HUES6 (cell line): ENCODE measurements around the gene RPS6KA3.
"Not testable (repeated sequence)": the region's sequence is repeated elsewhere in the genome, so short reads cannot be mapped to it uniquely, and the experiment has no call there.

ENCODE experiments used
- H3K27ac ChIP-seq: 2 replicates; pipeline ENCODE4 v1.7.0; 2013; ENCODE audit warnings: low read depth, mild to moderate bottlenecking, low read length, inconsistent platforms
- H3K27me3 ChIP-seq: 2 replicates; pipeline ENCODE4 v1.6.1; 2013; ENCODE audit warnings: low read length; ENCODE audit not compliant: control insufficient read depth, insufficient read depth
- H3K36me3 ChIP-seq: 2 replicates; pipeline ENCODE4 v1.6.1; 2013; ENCODE audit warnings: low read length; ENCODE audit not compliant: control insufficient read depth, insufficient read depth
- H3K4me1 ChIP-seq: 2 replicates; pipeline ENCODE4 v1.6.1; 2013; ENCODE audit warnings: low read length; ENCODE audit not compliant: control insufficient read depth, insufficient read depth
- H3K4me3 ChIP-seq: 2 replicates; pipeline ENCODE4 v1.5.1; 2013; ENCODE audit warnings: low read depth, low read length
- H3K9ac ChIP-seq: one replicate; pipeline ENCODE4 v1.6.1; 2013; ENCODE audit warnings: mild to moderate bottlenecking, low read length
- H3K9me3 ChIP-seq: 2 replicates; pipeline ENCODE4 v1.6.1; 2013; ENCODE audit warnings: low read depth, low read length; ENCODE audit not compliant: control insufficient read depth, insufficient read depth

RPS6KA3 gene

DNA sequence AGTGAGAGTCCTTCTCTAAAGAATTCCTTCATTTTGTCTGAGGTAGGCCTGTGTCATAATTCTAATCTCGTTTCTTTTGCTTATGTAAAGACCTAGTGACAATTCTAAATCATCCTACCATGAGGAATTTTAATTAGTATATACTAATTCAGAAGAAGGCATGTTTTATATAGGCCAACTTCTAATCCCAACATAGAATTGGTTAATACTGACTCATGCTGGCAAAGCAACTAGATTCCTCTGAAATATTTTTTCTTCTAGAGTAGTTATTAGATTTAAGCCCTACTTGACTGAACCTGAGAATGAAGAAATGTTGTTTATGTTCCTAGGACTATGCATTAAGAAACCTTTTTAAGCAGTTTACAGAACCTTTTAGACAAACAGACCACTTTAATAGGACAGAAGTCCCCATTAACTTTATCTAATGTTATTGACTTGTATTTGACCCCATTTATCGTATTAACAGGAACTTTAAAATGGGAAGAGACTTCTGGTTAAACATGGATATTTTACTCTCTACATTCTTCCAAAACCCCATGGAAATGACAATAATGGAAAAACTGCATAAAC, 69.0 kb downstream of the RPS6KA3 start:
- H3K27ac ChIP-seq, result no peak overlapping the region

DNA sequence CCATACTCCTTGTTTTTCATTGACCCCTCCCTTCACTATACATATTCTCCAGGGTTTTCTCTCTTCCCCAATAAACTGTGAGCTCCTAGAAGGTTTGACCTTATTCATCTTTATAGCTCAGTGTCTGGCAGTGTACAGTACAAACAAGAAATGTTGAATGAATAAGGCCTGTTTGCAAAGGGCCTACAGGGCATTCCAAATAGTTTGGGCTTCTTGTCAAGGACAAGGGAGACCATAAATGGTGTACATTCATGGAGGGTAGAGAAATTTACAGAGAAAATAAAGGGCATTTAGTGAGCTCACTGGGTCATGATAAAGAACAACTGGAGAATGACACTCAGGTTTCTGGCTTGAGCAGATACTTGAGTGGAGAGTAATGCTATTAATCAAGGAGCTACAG, 77.5 kb downstream of the RPS6KA3 start:
- Histone ChIP-seq H3K27me3 (no peaks in the 10 kb centered on the region; the same call in 1 of the 2 replicates), H3K9me3 (no peaks in the 10 kb centered on the region), H3K4me1 (no peaks in the 10 kb centered on the region), H3K27ac (no peak overlapping the region), H3K4me3 (no peak overlapping the region), H3K9ac (no peak overlapping the region), H3K36me3 (peaks cover 40% of the 10 kb centered on the region)

More for the DNA sequence above, 69.0 kb downstream of the RPS6KA3 start:
- Histone ChIP-seq H3K9ac (no peak overlapping the region), H3K9me3 (no peaks in the 10 kb centered on the region), H3K4me3 (no peak overlapping the region), H3K4me1 (no peaks in the 10 kb centered on the region), H3K27me3 (no peaks in the 10 kb centered on the region; the same call in 1 of the 2 replicates), H3K36me3 (peaks cover 13% of the 10 kb centered on the region)

DNA sequence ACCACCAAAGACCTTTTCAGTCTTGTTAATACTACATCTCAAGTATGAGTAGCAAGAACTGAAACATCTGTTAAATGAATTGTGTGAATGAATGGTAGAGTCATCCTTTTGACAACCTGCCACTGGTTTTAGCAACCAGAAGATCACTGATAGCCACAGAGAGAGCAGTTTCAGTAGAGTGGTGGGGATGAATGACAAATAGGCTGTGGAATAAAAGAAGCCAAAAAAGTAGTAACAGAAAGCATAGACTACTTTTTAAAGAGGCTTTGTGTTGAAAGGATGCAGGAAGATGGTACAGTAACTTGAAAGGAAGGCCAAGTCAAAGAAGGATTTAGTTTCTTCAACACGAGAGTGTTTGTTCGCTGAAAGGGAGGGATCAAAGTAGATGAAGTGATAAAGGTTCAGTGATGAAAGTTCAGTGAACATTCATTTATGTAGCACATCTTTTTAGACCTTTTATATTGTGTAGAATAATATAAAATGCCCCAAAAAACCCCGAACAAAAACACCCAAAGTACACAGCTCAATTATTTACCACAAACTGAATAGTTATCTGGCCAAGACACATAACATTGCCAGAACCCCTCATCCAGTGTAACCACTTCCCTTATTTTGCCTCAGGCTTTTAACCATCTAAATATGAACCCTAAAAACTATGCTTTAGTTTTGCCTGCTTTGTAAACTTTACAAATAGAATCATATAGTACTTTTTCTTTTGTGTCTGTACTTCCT, 84.9 kb downstream of the RPS6KA3 start:
- no peaks in the 10 kb centered on the region for H3K27me3 ChIP-seq
- no peak overlapping the region for H3K4me3 ChIP-seq
- H3K36me3 ChIP-seq, result peaks cover 22% of the 10 kb centered on the region
- no peaks in the 10 kb centered on the region for H3K9me3 ChIP-seq
- H3K9ac ChIP-seq, result no peak overlapping the region
- no peaks in the 10 kb centered on the region for H3K4me1 ChIP-seq
- no peak overlapping the region for H3K27ac ChIP-seq

DNA sequence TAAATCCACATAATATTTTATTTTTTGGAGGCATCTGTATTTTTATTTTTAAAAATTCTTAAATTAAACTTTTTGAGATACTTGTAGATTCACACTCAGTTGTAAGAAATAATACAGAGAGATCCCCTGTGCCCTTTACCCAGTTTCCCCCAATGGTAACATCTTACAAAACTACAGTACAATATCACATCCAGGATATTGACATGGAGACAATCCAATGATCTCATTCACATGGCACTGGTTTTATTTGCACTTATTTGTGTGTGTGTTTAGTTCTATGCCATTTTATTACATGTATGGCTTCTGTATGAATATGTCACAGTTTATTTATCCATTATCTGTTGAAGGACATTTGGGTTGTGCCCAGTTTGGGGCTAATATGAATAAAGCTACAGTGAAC, 89.6 kb downstream of the RPS6KA3 start:
- Histone ChIP-seq H3K36me3 (peaks cover 44% of the 10 kb centered on the region), H3K9me3 (no peaks in the 10 kb centered on the region), H3K27ac (no peak overlapping the region), H3K4me1 (no peaks in the 10 kb centered on the region), H3K27me3 (no peaks in the 10 kb centered on the region; the same call in 1 of the 2 replicates), H3K4me3 (no peak overlapping the region), H3K9ac (no peak overlapping the region)

DNA sequence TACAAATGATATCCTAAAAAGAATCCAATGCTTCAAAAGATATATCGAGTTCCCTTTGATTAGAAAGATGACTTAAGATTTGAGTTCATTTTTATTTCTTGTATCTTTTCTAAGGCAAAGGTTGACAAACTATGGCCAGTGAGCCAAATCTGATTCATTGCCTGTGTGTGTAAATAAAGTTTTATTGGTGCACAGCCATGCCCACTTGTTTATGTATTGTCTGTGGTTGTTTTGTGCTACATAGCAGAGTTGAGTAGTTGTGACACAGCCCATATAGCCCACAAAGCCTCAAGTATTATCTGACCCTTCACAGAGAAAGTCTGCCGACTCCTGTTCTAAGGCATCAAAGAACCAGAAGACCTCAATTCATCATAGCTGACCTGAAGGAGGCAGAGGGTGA, 92.9 kb downstream of the RPS6KA3 start:
- H3K27ac ChIP-seq, result no peak overlapping the region
- no peaks in the 10 kb centered on the region for H3K9me3 ChIP-seq
- H3K27me3 ChIP-seq, result no peaks in the 10 kb centered on the region; the same call in 1 of the 2 replicates
- no peaks in the 10 kb centered on the region for H3K4me1 ChIP-seq
- no peak overlapping the region for H3K9ac ChIP-seq
- H3K4me3 ChIP-seq, result no peak overlapping the region
- H3K36me3 ChIP-seq, result peaks cover 68% of the 10 kb centered on the region

DNA sequence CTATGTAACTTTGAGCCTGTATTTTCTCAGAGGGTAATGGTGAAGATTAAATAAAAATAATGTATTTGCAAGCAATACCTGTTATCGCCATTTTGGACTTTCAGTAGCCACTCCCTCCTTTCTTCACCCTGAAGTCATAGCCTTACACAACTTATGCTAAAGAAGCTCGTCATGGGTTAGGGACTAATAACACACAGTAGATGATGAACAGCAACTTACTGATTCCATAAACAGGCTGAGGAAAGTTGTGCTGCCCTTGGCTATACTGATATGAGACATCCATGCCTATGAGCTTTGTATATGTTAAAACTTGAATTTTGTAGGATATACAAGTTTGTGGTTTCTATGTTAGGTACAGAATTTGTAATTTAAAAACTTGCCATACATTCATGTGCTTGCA, 93.4 kb downstream of the RPS6KA3 start:
- Histone ChIP-seq H3K4me3 (no peak overlapping the region), H3K27ac (no peak overlapping the region), H3K9ac (no peak overlapping the region), H3K9me3 (no peaks in the 10 kb centered on the region), H3K27me3 (no peaks in the 10 kb centered on the region; the same call in 1 of the 2 replicates), H3K4me1 (no peaks in the 10 kb centered on the region), H3K36me3 (peaks cover 74% of the 10 kb centered on the region)

DNA sequence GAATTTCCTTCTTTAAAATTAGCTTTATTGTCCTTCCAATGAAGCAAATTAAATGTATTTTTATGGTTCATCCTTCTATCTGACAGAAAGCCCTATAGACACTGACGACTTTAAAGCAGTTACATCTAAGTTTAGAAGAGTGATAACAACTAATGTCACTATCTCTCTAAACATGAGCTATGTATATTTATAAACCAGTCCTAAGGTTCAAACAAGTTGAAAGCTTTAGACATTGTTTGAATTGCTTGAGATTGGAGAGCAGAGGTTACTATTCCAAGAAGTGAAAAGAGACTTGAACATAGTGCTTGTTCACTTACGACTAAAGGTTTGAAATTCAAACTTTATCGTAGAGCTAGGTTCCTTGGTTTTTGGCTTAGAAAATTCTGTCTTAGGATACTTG, 94.8 kb downstream of the RPS6KA3 start:
- peaks cover 78% of the 10 kb centered on the region for H3K36me3 ChIP-seq
- H3K4me3 ChIP-seq, result no peak overlapping the region
- no peaks in the 10 kb centered on the region; the same call in 1 of the 2 replicates for H3K27me3 ChIP-seq
- no peak overlapping the region for H3K9ac ChIP-seq
- H3K27ac ChIP-seq, result no peak overlapping the region
- H3K4me1 ChIP-seq, result no peaks in the 10 kb centered on the region
- H3K9me3 ChIP-seq, result no peaks in the 10 kb centered on the region

DNA sequence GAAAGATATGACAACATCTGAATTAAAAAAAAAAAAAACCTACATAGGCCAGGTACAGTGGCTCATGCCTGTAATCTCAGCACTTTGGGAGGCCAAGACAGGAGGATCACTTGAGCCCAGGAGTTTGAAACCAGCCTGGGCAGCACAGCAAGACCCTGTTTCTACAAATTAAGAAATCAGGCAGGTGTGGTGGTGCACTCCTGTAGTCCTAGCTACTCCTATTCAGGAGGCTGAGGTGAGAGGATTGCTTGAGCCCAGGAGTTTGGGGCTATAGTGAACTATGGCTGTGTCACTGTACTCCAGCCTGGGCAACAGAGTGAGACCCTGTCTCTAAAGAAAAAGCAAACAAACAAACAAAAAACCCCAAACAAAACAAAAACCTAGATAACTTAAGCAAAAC, 104.2 kb downstream of the RPS6KA3 start:
- not testable (repeated sequence) for H3K27ac ChIP-seq, H3K9me3 ChIP-seq, H3K9ac ChIP-seq, H3K27me3 ChIP-seq, H3K4me1 ChIP-seq, H3K4me3 ChIP-seq
- H3K36me3 ChIP-seq, result peaks cover 64% of the 10 kb centered on the region

DNA sequence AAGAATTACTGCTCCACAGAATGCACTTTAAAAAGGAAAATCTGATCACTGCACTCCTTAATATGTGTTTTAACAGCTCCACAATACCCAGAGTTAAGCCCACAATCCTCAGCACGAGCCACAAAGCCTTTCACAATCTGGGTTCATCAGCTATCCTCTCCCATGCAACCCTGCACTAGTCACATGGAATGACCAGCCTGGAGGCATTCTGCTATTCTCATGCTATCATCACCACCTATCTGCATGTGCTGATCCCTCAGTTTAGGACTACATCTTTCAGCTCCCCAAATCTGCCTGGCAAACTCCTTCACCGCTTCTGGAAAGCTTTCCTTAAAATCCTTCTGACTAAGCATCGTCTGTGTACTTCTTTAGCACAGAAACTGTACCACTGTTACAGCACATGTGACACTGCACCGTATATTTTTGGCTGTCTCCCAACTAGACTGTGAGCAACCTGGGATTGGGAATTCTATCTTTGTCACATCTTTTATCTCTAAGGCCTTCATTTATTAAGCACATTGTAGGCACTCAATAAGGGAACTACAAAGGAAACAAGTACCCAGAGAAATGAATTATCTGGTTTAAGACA, 106.8 kb downstream of the RPS6KA3 start:
- Histone ChIP-seq H3K9me3 (no peaks in the 10 kb centered on the region), H3K9ac (no peak overlapping the region), H3K27me3 (no peaks in the 10 kb centered on the region), H3K27ac (no peak overlapping the region), H3K4me1 (no peaks in the 10 kb centered on the region), H3K4me3 (no peak overlapping the region), H3K36me3 (peaks cover 68% of the 10 kb centered on the region)

DNA sequence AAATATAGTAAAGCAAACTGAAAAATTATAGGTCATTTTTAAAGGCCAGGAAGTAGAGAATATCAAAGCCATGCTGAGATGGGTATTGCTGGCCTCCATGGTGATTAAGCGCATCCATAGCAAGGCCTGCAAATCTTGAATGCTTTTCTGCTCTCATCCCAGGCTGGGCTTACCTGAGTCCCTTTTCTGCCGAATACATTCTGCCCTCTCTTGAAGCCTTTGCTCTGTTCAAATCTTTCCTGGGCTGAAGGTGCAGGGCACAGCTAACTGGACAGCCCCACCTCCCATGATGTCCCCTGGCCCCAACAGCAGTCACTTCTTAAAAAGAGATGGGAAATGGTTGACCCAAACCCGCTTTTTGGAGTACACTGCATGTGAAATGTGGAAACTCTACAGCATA, 115.0 kb downstream of the RPS6KA3 start:
- Histone ChIP-seq H3K27ac (no peak overlapping the region), H3K36me3 (peaks cover 46% of the 10 kb centered on the region), H3K27me3 (no peaks in the 10 kb centered on the region; the same call in 1 of the 2 replicates), H3K4me1 (no peaks in the 10 kb centered on the region), H3K9ac (no peak overlapping the region), H3K4me3 (no peak overlapping the region), H3K9me3 (no peaks in the 10 kb centered on the region)

DNA sequence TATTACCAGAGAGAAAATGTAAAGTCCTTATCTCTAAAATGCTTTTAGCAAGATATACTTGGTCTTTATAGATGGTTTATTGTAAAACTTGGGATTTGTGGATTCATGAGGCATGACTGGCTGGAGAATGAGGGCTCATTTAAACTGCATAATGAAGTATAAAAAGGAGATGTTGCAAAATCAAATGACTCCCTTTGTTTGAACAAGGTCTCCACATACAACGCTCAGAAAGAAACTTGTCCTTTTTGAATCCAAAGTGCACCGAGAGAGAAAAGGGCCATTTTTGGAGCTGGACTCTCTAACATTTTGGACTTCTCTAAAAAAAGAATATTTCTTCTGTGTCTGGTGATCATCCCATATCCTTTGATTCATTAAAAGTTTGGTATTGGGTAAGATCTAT, 117.4 kb downstream of the RPS6KA3 start:
- H3K4me1 ChIP-seq, result no peaks in the 10 kb centered on the region
- no peak overlapping the region for H3K9ac ChIP-seq
- H3K4me3 ChIP-seq, result no peak overlapping the region
- H3K27ac ChIP-seq, result no peak overlapping the region
- no peaks in the 10 kb centered on the region for H3K27me3 ChIP-seq
- peaks cover 23% of the 10 kb centered on the region for H3K36me3 ChIP-seq
- H3K9me3 ChIP-seq, result no peaks in the 10 kb centered on the region
